HG03521 (cell line): Measurements from ENCODE around the gene OSBPL8.

Source experiments
- ATAC-seq: cut with Tn5 transposase; IDR thresholded peaks from one replicate; pipeline ENCODE4 v1.9.1; 2021; ENCODE audit warnings: mild to moderate bottlenecking, moderate library complexity; ENCODE audit not compliant: unreplicated experiment

The OSBPL8 gene

GRCh38 chr12:76316468-76316867 lies 243.1 kb downstream of the OSBPL8 start:
- no peak for ATAC-seq

- no peak for ATAC-seq
Observed at GRCh38 chr12:76313299-76313698, 246.3 kb downstream of the OSBPL8 start.

- ATAC-seq = no peak
Observed at GRCh38 chr12:76312315-76312714, 247.3 kb downstream of the OSBPL8 start.

- ATAC-seq = no peak
Observed at GRCh38 chr12:76311796-76312195, 247.8 kb downstream of the OSBPL8 start.

GRCh38 chr12:76310110-76310509 lies 249.5 kb downstream of the OSBPL8 start:
- ATAC-seq = no peak

- ATAC-seq = no peak
Observed at GRCh38 chr12:76308866-76309265, 250.7 kb downstream of the OSBPL8 start.

GRCh38 chr12:76307083-76307482 lies 252.5 kb downstream of the OSBPL8 start:
- no peak for ATAC-seq

GRCh38 chr12:76303989-76304460 lies 255.5 kb downstream of the OSBPL8 start:
- ATAC-seq = no peak

GRCh38 chr12:76303365-76303764 lies 256.2 kb downstream of the OSBPL8 start:
- no peak for ATAC-seq
